PC-3 (cell line): ENCODE measurements around the gene SCCPDH.

ENCODE experiments used
- CTCF ChIP-seq: fragments of 300-600 bp; sonication (generic); conservative IDR thresholded peaks from 2 replicates; pipeline ENCODE4 v1.5.1; 2017; ENCODE audit warnings: antibody characterized with exemption, low read depth, mild to moderate bottlenecking, low read length
- EZH2 ChIP-seq: fragments of 300-600 bp; sonication (generic); IDR thresholded peaks from one replicate; pipeline ENCODE4 v1.6.1; 2017; ENCODE audit warnings: antibody characterized with exemption, mild to moderate bottlenecking, low read length; ENCODE audit not compliant: unreplicated experiment

DNA sequence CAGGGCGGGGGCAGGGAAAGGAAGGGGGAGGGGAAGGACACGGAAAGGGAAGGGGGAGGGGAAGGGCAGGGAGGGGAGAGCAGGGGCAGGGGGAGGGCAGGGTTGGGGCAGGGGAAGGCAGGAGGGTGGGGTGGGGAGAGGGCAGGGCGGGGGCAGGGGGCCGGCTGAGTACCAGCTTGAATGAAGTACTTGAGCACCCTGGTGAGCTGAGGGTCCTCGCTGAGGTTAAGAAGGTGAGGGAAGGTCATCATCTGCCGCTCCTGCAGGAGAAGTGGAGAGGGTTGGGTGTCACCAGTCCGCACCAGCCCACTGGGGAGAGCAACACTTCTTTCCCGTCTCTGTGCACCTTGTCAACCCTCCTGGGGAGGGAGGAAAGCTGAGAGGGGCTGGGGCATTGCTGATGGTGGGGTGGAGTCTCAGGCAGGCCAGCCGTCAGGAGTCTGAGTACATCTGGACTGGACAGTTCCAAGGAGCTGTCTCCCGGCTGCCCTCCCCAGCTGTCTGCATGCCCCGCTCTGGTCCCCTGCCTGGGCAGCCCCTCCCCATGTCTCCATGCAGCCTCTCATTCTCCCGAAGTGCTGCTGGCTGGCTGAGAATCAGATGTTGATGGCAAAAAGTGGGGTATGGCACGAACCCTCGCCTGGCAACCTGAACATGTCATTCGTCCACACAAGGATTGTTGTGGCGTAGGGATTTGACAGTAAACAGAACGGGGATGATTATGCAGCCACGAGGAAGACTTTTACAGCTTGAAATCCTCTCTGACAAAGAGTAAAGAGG lies 70.0 kb downstream of the SCCPDH start:
- TF ChIP-seq CTCF: no peak
- no peak for TF ChIP-seq EZH2
